Activated naive CD4-positive, alpha-beta T cell treated with Interleukin-2 at 50 U/mL for 16 hours (primary cell): ENCODE data around the gene PLXNB1.
A peak's percentile ranks its signal among the peaks of the same experiment; 100 is the strongest.
"Not testable (repeated sequence)": the region's sequence is repeated elsewhere in the genome, so short reads cannot be mapped to it uniquely, and the experiment has no call there.

Experiments used
- DNase-seq: peaks from one replicate; pipeline ENCODE4 v3.0.0-alpha.2; 2020

PLXNB1 gene

GRCh38 chr3:48463703-48464102, 33.8 kb upstream of the PLXNB1 start:
- no peak for DNase-seq

- not testable (repeated sequence) for DNase-seq
Measured at GRCh38 chr3:48461767-48462166, 31.9 kb upstream of the PLXNB1 start.

DNA sequence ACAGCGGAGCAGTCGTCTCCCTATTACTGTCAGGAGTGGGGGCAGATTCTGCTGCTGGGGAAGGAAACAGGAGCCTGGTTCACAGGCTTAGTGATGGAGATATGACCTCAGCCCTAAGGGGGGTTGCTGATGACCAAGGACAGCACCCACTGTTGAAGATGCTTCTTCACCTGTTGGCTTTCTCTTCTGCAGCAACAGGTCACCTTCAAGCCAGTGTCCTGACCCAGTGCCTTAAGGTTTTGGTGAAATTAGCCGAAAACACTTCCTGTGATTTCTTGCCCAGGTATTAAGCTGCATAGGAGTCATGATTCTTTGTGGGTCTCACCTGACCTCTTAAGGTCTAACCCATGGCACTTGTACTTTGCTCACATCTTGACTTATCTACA, 30.6 kb upstream of the PLXNB1 start:
- DNase-seq, result no peak

GRCh38 chr3:48459773-48460516, 30.1 kb upstream of the PLXNB1 start:
- no peak for DNase-seq

- DNase-seq, result no peak
Measured at GRCh38 chr3:48459331-48459730, 29.4 kb upstream of the PLXNB1 start.

GRCh38 chr3:48456456-48456855, 26.6 kb upstream of the PLXNB1 start:
- DNase-seq, result no peak

DNA sequence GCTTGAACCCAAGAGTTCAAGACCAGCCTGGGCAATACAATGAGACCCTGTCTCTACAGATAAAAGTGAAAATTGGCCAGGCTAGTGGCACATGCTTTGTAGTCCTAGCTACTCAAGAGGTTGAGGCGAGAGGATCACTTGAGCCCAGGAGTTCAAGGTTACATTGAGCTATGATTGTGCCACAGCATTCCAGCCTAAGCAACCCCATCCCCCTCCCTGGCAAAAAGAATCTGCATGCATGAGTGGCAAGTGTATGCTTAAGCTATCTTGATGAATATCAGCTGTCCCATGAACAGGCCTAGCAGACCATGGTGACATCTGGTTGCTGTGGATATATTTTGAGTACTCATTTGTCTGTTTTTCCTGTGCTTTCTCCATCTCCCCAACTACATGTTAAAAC, 21.4 kb upstream of the PLXNB1 start:
- no peak for DNase-seq

- DNase-seq, result peak; percentile 87
Measured at GRCh38 chr3:48446425-48447193, 16.7 kb upstream of the PLXNB1 start, which contains the start of gene ATRIP. Gene ATRIP (plus strand): TSS chr3:48446737. CDS start chr3:48446846, 109 bp downstream.

DNA sequence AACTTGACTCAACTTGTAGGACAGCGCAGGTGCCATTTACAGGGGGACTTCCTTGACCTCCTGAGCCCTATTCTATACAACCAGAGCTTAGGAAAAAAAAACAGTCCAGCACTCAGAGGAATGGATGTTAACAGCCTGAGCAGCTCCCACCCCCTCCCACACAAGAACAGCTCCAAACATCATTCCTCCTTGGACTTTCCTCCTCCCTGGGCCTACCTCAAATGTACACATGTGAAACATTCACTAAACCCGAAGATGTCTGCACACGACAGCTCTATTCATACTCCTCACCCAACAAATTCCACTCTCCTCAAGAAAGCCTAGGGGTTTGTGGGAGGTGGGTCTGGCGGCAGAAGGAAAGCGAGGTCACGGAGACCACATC, 16.1 kb upstream of the PLXNB1 start:
- no peak for DNase-seq

DNA sequence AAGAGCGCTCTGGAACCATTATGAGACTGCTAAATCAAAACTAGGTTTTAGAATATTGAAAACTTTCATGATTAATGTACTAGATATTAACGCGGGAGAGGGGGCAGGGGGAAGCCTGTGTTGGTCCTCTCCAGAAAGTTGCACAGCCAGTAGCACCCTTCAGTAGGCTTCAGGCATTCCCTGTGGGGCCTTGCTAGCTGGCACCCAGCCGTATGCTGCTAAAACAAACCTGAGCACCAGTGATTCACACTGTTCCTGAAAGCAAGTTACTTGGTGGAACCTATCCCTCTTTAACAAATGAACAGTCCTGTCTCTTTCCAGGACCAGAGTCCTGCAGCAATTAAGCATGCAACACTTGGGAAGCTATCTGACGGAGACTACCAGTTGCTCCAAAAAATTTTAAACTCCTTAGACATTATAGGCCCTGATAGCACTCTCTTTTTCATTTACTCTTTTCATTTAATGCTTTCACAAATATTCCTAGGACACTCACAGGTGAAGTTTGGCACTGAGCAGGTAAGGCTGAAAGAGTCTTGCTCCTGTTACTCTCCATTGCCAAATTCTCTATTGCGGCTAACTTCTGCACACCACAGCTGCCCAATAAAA, 15.5 kb upstream of the PLXNB1 start:
- no peak for DNase-seq

GRCh38 chr3:48441940-48442339, 12.1 kb upstream of the PLXNB1 start:
- DNase-seq, result no peak

GRCh38 chr3:48440590-48440958, 10.7 kb upstream of the PLXNB1 start:
- DNase-seq, result no peak

DNA sequence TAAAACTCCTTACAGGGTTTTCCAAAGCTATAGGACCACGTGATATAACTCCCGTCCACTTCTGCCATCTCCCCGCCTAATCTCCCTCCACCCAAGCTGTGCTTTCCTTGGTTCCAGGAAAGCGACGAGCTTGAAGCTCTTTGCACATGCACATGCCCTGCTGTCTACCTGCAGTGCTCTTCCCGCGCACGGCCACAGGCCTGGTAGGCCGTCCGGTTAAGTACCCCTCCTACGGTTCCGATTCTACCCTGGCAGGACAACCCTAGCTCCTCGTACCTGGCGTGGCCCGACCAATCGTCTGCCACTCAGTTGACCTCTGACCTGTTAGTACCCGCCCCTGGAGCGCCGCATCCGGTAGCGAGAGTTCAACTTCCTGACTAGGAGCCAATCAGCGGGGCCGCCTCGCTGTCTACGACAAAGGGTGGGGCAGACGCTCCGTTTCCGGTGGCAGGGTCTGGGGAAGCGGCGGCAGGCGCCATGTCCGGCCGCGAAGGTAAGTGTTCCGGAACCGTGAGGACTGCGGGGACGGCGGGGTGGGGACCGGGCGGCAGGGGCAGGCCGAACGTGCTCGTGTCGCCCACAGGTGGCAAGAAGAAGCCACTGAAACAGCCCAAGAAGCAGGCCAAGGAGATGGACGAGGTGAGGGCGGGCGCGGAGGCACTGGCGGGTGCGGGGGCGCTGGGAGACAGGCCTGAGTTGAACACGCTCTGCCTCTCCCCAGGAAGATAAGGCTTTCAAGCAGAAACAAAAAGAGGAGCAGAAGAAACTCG, 10.1 kb upstream of the PLXNB1 start, which contains the start of the genes CCDC51 and TMA7:
Gene CCDC51, minus strand, starts transcription at position 300 of the 770 bp plus-strand sequence. CDS start 4,991 bp downstream, outside the sequence.
Gene TMA7, plus strand, starts transcription at position 438 of the 770 bp plus-strand sequence. Its CDS starts 40 bp downstream, at position 478.
- peak; percentile 99 for DNase-seq

- no peak for DNase-seq
Measured at GRCh38 chr3:48437812-48438211, 7.9 kb upstream of the PLXNB1 start.

DNA sequence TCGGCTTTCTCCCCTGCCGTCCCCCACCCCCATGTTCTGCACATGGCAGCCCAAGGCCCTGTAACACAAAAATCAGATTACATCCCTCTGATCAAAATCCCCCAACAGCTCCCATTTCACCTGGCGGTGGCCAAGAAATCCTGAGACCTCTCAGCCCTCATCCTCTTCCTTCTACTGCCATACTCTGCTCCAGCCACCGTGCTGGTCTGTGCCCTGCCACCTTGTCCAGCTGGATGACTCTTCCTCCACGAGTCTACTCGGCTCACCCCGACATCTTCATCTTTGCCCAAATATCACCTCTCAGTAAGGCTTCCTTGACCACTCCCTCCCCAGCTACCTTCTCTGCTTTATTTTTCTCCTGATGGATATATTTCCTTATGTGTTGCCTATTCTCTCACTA, 7.0 kb upstream of the PLXNB1 start:
- DNase-seq, result no peak

DNA sequence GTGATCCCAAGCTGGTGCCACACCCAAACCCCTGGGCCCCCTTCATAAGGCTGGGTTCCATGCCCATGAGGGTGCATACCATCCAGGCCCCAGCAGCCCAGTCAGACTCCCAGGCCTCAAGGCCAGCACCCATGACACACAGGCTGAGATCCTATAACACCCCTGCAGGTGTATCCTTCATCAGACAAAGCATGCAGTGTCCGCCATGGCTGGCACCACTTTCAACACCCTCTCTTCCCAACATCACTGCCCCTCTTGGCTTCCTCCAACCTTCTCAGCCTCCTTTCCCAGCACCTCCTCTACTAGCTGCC, 6.5 kb upstream of the PLXNB1 start:
- DNase-seq, result no peak

DNA sequence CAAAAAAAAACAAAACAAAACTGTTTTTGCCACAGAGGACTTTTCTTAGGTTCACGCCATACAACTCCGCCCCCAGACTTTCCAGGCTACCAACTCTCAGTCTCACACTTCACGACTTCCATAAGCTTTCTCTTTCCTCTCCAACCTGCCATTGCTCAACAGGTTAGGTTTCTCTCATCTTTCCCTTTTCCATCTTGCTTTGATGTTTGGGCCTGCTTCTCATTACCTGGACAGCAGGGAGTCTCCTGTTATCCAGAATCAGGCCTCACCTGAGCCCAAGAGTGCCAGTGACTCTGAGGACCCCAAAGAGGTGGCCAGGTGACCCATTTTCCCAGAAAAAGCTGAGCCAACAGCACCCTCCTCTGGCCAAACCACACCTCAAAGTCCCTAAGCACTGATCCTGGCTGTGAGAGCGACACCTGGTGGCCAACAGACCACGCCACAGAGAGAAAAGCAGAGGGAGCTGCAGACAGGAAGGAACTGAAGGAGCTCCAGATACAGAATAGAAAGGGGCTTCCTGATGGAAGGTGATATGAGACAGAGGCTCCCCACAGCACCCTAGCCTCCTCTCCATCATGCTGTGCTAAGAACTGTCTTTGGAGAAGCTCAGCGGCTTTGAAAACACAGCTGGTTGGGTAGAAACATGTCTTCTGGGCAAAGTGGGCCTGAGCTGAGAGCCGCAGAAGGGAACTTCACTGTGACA, 6.0 kb upstream of the PLXNB1 start:
- peak; percentile 86 for DNase-seq

DNA sequence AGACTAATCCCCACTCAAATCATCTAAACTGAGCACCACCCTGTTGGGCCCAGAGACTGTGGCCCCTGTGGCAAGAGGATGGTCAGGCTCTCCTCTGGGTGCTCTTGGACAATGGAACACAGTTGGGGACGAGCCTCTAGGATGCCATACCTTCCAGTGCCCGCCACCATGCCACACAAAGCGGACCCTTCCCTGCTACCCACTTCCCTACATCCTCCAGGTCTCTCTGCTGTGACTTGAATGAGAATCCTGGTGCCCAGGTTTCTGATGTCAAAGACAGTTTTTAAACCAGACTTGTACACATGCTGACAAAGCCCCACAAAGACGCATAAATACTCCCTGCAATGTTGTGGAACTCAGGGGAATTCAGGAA, 5.3 kb upstream of the PLXNB1 start:
- no peak for DNase-seq

- DNase-seq, result no peak
Measured at GRCh38 chr3:48434591-48435222, 4.8 kb upstream of the PLXNB1 start.

- DNase-seq, result no peak
Measured at GRCh38 chr3:48433472-48434118, 3.7 kb upstream of the PLXNB1 start.
